HEK293T (cell line): ENCODE results near the gene WNK2.

Experiments
- FOXA1 ChIP-seq: fragments of 450-650 bp; IDR thresholded peaks from 2 replicates; pipeline ENCODE4 v1.6.1; 2016; ENCODE audit warnings: mild to moderate bottlenecking
- FOXM1 ChIP-seq: fragments of 450-650 bp; IDR thresholded peaks from 2 replicates; pipeline ENCODE4 v1.6.1; 2017; ENCODE audit warnings: mild to moderate bottlenecking, borderline replicate concordance
- SUZ12 ChIP-seq: fragments of 450-650 bp; IDR thresholded peaks from 2 replicates; pipeline ENCODE4 v1.6.1; 2016; ENCODE audit warnings: mild to moderate bottlenecking

GRCh38 chr9:93220627-93221026, 36.7 kb downstream of the WNK2 start:
- TF ChIP-seq FOXA1 (no peak), SUZ12 (no peak), FOXM1 (no peak)
